GM21360 (cell line): Measurements from ENCODE around the gene ZNF367.

Source experiments
- ATAC-seq: cut with Tn5 transposase; IDR thresholded peaks from one replicate; pipeline ENCODE4 v1.9.1; 2021; ENCODE audit warnings: mild to moderate bottlenecking, moderate library complexity; ENCODE audit not compliant: unreplicated experiment

Gene ZNF367

DNA sequence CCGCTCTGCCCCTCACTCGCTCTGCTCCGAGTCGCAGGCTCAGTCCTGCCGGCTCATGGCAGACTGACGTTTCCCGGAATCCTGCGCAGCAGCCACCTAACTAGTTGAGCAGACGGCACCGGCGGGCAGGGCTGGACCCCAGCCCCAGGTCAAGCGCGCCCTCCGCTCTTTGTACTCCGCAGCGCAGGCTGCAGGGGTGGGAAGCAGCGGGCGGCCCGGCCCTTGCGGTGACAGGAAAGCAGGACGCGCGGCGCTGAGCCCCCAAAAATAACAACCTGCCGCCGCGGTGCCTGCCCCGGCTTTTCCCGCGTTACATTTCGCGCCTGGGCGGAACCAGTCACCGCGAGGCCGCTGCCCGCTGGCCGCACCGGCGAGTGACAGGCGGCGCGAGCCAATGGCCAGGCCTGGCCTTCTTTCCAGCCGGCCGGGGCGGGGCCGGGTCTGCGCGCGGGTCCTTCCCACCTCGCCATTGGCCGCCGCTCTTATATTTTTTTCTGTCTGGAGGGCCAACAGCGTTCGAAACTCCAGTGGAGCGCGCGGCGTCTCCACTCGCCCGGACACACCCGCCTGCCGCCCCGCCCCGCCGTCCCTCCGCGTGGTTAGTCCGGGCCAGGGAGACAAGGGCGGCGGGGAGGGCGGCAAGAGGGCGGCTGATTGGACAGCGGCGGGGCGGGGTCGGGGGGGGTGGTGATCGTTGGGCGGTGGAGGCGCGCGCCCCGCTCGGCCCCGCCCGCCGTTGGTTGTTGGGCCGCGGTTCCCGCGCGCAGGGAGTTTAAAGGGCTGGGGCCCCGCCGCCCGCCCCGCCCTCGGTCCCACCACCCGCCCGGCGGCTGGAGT lies at the start of gene ZNF367:
Gene ZNF367 (minus strand): TSS at position 288 of the 837 bp plus-strand sequence. CDS start 338 bp downstream, outside the sequence.
- ATAC-seq, result peak; percentile 56

GRCh38 chr9:96467784-96468183 lies 49.6 kb upstream of the ZNF367 start:
- no peak for ATAC-seq

DNA sequence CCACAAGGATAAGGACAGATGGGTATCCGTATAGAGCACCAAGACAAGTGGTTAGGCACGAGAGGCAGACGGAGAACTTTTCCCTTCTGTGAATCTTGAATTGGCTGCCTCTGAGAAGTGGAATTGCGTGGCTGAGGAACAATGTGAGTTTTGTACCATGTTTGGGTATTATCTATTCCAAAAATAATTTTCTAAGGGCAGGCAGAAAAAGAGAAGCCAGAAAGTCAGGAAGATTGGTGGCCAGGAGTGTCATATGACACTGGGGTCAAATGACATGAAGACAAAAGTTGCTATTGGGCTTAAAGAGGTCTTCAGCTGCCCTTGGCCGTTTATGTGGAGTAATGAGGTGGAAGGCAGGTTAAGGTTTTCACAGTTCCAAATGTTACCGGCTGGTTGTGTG lies 46.3 kb upstream of the ZNF367 start:
- no peak for ATAC-seq

DNA sequence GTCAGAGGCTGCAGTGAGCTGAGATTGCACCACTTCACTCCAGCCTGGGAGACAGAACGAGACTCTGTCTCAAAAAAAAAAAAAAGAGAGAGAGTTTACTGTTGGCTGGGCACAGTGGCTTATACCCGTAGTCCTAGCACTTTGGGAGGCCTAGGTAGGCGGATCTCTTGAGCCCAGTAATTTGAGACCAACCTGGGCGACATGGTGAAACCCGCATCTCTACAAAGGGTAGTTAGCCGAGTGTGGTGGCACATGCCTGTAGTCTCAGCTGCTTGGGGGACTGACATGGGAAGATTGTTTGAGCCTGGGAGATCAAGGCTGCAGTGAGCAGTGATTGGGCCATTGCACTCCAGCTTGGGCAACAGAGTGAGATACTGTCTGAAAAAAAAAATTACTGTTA lies 44.4 kb upstream of the ZNF367 start:
- ATAC-seq, result no peak

GRCh38 chr9:96461336-96461735 lies 43.2 kb upstream of the ZNF367 start:
- ATAC-seq, result no peak

DNA sequence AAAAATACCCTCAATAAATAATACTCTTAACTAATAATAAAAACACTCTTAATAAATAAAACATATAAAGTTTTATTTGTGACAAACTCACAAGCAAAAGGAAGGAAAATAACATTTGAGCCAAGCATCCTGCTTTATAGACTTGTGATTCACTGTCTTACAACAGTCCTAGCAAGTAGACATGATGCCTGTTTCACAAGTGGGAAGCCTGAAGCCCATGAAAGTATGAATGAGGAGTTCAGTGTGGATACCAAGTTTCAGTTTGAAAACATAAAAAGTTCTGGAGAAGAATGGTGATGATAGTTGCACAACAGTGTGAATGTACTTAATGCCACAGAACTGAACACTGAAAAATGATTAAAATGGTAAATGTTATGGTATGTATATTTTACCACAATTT lies 42.7 kb upstream of the ZNF367 start:
- no peak for ATAC-seq

DNA sequence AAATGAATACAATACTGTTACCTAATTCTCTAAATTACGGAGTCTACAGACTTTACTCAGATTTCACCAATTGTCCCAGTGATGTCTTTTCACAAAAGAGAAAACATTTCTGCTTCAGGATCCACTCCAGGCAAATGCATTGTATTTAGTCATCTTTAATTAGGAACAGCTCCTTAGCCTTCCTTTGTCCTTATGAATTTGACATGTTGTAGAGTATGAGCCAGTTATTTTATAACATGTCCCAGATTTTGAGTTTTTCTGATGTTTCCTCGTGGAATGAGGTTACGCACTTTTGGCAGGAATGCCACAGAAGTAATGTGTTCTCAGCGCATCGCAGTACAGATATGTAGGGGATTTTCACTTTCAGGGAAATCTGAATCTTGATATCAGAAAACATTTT lies 42.3 kb upstream of the ZNF367 start:
- ATAC-seq, result no peak

- ATAC-seq, result no peak
Observed at GRCh38 chr9:96459268-96460007, 41.3 kb upstream of the ZNF367 start.

DNA sequence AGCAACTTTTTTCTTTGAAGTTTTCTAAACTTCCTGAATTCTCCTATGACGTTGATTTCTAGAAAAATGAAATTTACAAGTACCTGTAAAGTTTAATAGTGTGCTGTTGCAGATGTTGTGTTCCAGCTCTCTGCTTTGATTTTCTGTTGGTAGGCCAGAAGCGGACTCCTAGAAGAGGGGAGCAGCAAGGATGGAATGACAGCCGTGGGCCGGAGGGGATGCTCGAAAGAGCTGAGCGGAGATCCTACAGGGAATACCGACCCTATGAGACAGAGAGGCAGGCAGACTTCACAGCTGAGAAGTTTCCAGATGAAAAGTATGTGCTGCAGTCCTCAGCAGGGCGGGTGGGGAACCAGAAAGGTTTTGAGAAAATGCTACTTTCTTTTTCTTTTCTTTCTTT lies 40.1 kb upstream of the ZNF367 start:
- ATAC-seq, result no peak

DNA sequence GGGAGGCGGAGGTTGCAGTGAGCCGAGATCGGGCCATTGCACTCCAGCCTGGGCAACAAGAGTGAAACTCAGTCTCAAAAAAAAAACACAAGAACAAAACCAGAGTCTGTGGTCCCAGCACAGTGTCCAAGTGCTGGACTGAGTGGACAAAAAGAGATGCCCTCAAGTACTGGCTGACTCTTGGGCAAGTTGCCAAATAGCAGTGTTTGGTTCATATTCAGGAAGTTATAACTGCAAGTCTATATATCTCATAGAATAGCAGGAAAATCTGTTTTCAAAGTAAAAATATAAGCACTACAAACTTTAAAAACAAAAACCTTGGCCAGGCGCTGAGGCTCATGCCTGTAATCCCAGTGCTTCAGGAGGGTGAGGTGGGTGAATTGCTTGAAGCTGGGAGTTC lies 39.1 kb upstream of the ZNF367 start:
- ATAC-seq, result no peak

DNA sequence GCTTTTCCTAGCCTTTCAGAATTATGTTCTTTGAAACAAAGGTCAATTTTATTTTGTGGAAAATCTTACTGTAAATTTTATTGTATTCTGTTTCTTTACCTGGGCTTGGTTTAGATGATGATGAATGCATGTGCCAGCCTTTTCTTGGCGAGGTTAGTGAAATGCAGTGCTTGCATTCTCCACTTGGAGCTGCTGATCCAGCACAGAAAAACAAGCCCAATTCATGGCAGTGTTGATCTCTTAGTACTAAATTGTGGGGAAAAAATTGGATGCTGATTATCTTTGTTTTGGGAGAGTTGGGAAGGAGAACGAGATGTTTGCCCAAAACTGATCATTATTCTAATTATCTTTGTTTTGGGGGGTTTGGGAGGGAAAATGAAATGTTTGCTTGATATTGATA lies 35.5 kb upstream of the ZNF367 start:
- no peak for ATAC-seq

DNA sequence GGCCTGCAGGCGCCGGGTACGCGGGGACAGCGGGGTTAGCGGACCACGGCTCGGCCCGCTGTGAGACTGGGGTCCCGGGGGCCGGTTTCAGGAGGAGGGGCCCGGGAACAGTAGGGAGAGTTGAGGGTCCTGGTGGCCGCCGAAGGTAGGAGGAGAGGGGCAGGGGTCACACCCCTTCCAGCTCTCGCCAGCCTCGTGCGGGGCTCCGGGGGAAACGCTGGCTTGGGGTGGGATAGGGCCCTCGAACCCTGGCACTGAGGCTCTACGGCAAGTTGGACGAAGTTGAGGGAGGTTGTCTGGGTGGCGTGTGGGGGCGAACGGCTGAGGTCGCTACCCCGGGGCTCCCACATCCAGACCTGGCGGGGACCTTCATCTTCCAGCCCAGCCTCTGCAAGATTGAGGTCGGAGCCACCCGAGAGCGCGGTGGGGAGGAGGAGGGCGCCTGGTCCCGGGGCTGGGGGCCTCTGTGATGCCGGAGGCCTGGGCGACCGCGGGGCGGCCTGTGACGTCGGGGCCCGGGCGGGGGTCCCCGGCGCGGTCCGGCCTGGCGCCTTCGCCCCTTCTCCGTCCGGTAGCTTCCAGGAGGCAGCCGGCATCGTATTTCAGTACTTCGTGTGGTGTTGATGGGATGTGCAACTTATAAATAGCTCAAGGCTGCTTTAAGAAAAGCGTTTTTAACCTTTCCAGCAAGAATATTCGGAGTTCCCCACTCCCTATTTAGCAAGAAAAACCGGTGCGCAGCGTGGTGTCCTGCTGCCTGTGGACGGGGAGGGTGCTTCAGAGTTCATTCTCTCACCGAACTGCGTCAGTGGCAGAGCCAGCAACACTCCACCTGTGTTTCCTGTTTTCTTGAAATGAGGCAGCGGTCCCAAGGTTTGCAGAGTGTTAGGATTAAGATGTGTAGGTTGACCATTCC lies 32.7 kb upstream of the ZNF367 start:
- no peak for ATAC-seq

DNA sequence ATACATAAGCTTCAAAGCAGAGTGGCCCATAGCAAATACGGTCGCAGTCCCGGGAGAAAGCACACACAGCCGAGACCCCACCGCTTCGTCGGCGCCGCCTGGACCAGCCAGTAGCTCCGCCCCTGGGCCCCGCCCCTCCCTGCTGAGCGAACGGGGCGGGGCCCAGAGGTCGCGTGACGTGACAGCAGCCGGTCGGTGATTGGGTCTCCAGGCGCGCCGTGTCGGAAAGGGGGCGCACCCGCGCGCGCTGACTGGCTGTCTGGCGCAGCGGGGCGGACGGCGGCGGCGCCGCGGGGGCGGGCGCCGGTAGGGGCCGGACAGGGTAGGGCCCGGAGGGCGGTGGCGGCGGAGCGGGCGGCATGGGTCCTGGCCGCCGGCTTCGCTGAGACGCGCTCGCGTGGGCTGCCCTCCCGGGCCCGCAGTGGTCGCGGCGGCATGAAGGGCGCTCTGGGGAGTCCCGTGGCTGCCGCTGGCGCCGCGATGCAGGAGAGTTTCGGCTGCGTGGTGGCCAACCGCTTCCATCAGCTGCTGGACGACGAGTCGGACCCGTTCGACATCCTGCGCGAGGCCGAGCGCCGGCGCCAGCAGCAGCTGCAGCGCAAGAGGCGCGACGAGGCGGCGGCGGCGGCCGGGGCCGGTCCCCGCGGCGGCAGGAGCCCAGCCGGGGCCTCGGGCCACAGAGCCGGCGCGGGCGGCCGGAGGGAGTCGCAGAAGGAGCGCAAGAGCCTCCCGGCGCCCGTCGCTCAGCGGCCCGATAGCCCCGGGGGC lies 31.9 kb upstream of the ZNF367 start, which contains the start of gene HABP4:
Gene HABP4 (plus strand): TSS at position 325 of the 768 bp plus-strand sequence. CDS start 111 bp downstream, at position 436.
- ATAC-seq, result peak; percentile 96

DNA sequence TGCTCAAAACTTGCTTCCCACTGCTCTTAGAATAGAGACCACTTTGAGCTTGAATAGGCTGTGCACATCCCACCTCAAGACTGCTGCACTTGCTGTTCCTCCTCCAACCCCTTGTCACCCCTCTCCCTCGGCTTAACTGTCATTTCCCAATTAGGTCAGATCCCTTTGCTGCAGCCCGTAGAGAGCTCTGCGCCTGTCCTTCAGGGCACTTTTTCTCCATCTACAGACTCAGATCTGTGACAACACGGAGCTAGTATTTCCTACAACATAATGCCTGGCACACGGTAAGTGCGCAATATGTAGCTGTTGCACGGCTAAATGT lies 31.3 kb upstream of the ZNF367 start:
- peak; percentile 8 for ATAC-seq

GRCh38 chr9:96448546-96449170 lies 30.5 kb upstream of the ZNF367 start:
- ATAC-seq, result no peak

DNA sequence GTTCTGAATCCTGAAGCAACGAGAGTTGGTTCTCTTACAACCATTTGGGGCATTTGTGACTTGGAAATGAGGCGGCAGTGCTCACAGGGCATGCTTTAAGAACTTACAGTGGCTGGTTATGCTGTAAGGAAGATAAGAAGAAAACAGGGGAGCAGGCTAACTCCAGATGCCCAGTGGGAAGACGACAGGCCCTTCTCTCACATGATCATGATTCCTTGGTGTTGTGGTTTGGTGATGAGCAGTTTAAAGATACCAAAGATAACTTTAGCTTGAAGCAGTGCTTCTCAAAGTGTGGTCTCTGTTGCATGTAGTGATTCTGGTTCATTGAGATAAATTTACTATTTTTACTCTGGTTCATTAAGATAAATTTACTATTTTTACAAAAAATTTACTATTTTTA lies 29.2 kb upstream of the ZNF367 start:
- ATAC-seq, result no peak

DNA sequence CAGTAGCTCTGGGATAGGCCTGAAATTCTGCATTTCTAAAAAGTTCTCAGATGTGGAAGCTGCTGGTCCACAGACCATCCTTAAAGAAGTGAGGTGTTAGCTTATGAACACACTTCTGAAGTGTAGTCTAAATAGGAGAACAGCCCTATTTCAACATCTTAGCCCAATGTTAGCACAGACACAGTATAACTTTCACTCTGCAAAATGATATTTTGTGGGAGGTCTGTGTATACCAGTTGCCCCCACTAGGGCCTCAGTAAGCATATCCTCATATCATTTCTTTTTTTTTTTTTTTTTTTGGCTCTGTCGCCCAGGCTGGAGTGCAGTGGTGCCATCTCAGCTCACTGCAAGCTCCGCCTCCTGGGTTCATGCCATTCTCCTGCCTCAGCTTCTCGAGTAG lies 24.3 kb upstream of the ZNF367 start:
- ATAC-seq, result no peak

GRCh38 chr9:96441798-96442445 lies 23.8 kb upstream of the ZNF367 start:
- ATAC-seq, result no peak

DNA sequence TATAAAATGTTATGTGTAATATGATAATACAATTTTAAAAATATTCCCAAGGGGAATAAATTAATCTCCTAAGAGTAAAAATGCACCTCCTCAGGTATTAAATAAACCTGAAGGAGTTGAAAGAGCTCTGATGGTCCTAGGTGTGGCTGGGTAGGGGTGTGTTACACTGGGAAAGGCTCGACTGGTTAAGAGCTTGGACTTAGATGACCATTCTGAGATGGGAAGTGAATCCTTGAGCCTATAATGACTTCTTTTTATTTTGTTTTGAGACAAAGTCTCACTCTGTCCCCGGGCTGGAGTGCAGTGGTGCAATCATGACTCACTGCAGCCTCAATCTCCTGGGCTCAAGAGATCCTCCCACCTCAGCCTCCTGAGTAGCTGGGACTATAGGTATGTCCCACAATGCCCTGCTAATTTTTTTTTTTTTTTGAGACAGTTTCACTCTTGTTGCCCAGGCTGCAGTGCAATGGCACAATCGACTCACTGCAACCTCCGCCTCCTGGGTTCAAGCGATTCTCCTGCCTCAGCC lies 22.6 kb upstream of the ZNF367 start:
- ATAC-seq, result no peak
